ENCODE measurements around the gene PPM1H. TPM values are rescaled to one million over a fixed set of nuclear protein-coding genes. Genes with fewer than 3 reads are reported as not detected.

Gene PPM1H
- total and polyA plus RNA-seq, 2 of the 8 experiments (the other 6 are each of a cell fraction or from before 2014, with no cell fraction given), result 16.4 to 36.1 TPM

DNA sequence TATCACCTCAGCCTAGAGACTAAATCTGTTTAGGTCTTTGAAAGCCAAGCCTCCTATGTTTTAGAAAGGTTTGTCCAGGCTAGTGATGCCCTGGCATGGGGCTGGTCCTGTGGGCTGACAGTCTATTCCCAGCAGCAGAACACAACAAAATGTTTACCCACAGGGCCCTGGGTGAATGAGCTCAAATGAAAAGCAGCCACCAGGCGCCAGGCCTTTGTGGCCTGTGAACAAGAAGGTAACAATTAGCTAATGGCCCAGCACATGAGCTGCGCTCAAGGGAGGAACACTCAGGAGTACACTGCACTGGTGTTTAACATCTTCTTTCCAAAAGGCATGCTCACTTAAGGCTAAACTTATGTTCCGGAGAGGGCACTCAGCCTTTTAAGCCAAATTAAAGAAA, 266.2 kb downstream of the PPM1H start:
- no peaks in the 10 kb centered on the region for H3K79me2 ChIP-seq (ENCODE audit: control insufficient read depth in 1 of 2, insufficient read depth in 2 of 2, low read length in 2 of 2)
- H3K4me2 ChIP-seq (ENCODE audit: insufficient read depth in 1 of 2, low read depth in 2 of 2, low read length in 2 of 2), result no peak overlapping the region
- H3K4me1 ChIP-seq (replicated peaks in 1 of 4; ENCODE audit: control insufficient read depth in 3 of 4, insufficient read depth in 4 of 4, low read length in 3 of 4), result peaks cover 0 to 8% (median 2%) of the 10 kb centered on the region in 4 experiments; a peak in 3 of 7 replicates
- no peak overlapping the region for H4K5ac ChIP-seq (ENCODE audit: insufficient read length, low read depth, low read length)
- POLR2A ChIA-PET (ENCODE audit: partially characterized antibody), result interaction anchor here (0.9 to 1.9 kb wide), 2 partner anchors 13 to 39 kb away, joined by 3 to 4 read pairs; no protein-coding TSS in a partner anchor
- no peaks in the 10 kb centered on the region for H3K9me3 ChIP-seq (ENCODE audit: insufficient read depth in 2 of 2, low read depth in 1 of 2, low read length in 1 of 2)
- no peaks in the 10 kb centered on the region for H3K79me1 ChIP-seq (ENCODE audit: low read depth, low read length)
- TF ChIP-seq GTF2F1 (IDR thresholded peaks at IDR 0.05; ENCODE audit: borderline replicate concordance, low read depth, low read length), result no peak
- TF ChIP-seq RAD21 (IDR thresholded peaks at IDR 0.05 in 1 of 2, conservative IDR thresholded peaks at IDR 0.05 in 1 of 2; ENCODE audit: low read depth in 2 of 2, low read length in 2 of 2), result no peak
- no peak for TF ChIP-seq ZNF274 (IDR thresholded peaks at IDR 0.05; ENCODE audit: borderline replicate concordance, extremely low read depth, low read length)
- TF ChIP-seq RFX5 (IDR thresholded peaks at IDR 0.05; ENCODE audit: borderline replicate concordance, low read depth, low read length), result no peak
- TF ChIP-seq POU5F1 (IDR thresholded peaks at IDR 0.05; ENCODE audit: low read depth, low read length), result no peak
- no peak for TF ChIP-seq CREB1 (IDR thresholded peaks at IDR 0.05)
- TF ChIP-seq KDM1A (IDR thresholded peaks at IDR 0.05; ENCODE audit: borderline replicate concordance, low read length), result no peak
- TF ChIP-seq NANOG (IDR thresholded peaks at IDR 0.05; ENCODE audit: insufficient read depth, low read depth, low read length, poor library complexity, severe bottlenecking), result no peak
- no peak for TF ChIP-seq MAFK (IDR thresholded peaks at IDR 0.05; ENCODE audit: low read depth, low read length)
- TF ChIP-seq BRCA1 (IDR thresholded peaks at IDR 0.05; ENCODE audit: low read depth, low read length), result no peak
- TF ChIP-seq POLR2A (IDR thresholded peaks at IDR 0.05; ENCODE audit: control extremely low read depth in 1 of 2, low read depth in 2 of 2, low read length in 2 of 2), result no peak
- H4K91ac ChIP-seq (replicated peaks; ENCODE audit: insufficient read length, low read length), result no peak overlapping the region
- no peak overlapping the region for H2BK15ac ChIP-seq (ENCODE audit: low read length)
- H3K4me3 ChIP-seq (ENCODE audit: extremely low read depth in 1 of 4, insufficient read depth in 2 of 4, low read depth in 3 of 4, low read length in 4 of 4), result no peak overlapping the region
- no peak overlapping the region for H3K56ac ChIP-seq (replicated peaks; ENCODE audit: insufficient read length, low read depth, low read length)
- no peak overlapping the region for H3K27ac ChIP-seq (ENCODE audit: low read depth, low read length)
- no peak overlapping the region for H3K18ac ChIP-seq (ENCODE audit: extremely low read depth, low read length)
- H3K27me3 ChIP-seq (replicated peaks in 1 of 4; ENCODE audit: control insufficient read depth in 3 of 4, extremely low read depth in 1 of 4, insufficient read depth in 3 of 4, low read length in 3 of 4), result no peaks in the 10 kb centered on the region
- no peak overlapping the region; the same call in 1 of the 2 replicates for H2BK12ac ChIP-seq (ENCODE audit: low read depth, low read length)
- DNase-seq (ENCODE audit: low read depth in 1 of 2, low spot score in 2 of 2) (no peak), FAIRE-seq (no peak)
- peaks cover 0 to 3% (median 0%) of the 10 kb centered on the region in 4 experiments; a peak in 2 of 8 replicates for H3K36me3 ChIP-seq (ENCODE audit: control insufficient read depth in 2 of 4, insufficient read depth in 4 of 4, low read length in 3 of 4)
- peak overlapping the region in 1 of 4 experiments; percentile 7; a peak in 1 of 7 replicates for H3K9ac ChIP-seq (replicated peaks in 1 of 4; ENCODE audit: extremely low read depth in 1 of 4, low read depth in 3 of 4, low read length in 3 of 4)
- H2AFZ ChIP-seq (ENCODE audit: low read length), result no peak overlapping the region
- H4K20me1 ChIP-seq (replicated peaks in 1 of 2; ENCODE audit: control insufficient read depth in 1 of 2, insufficient read depth in 2 of 2, low read length in 2 of 2), result no peaks in the 10 kb centered on the region
- H3K4ac ChIP-seq (replicated peaks; ENCODE audit: insufficient read length, low read depth, low read length), result no peak overlapping the region
- H2BK120ac ChIP-seq (replicated peaks; ENCODE audit: low read depth, low read length), result no peak overlapping the region
- H4K8ac ChIP-seq (ENCODE audit: extremely low read depth, insufficient read depth, low read length), result no peak overlapping the region; the same call in 1 of the 2 replicates
- no peak overlapping the region for H2BK5ac ChIP-seq (ENCODE audit: low read depth, low read length)
- 92% methylated on average over 3 of the region's 3 CpGs; no CpG with 5 or more reads in 1 of the 2 experiments for WGBS, 2 experiments (ENCODE audit: extremely low coverage in 1 of 2, insufficient coverage in 1 of 2, insufficient read length in 1 of 2, insufficient replicate concordance in 2 of 2, low coverage in 1 of 2, low lambda C conversion rate in 2 of 2, missing lambda C conversion rate in 1 of 2)
- no peak overlapping the region for H2BK20ac ChIP-seq (ENCODE audit: low read length)
- CTCF ChIA-PET (ENCODE audit: partially characterized antibody), result interaction anchor here (0.6 to 2.4 kb wide), 2 partner anchors 12 to 86 kb away, joined by 4 to 7 read pairs; no protein-coding TSS in a partner anchor
- no peak overlapping the region for H3K14ac ChIP-seq (ENCODE audit: insufficient read length)
- no peak overlapping the region for H2AK5ac ChIP-seq (ENCODE audit: low read depth, low read length)
- H3K23me2 ChIP-seq (ENCODE audit: low read depth, low read length), result no peaks in the 10 kb centered on the region
- no peak overlapping the region for H3K23ac ChIP-seq (ENCODE audit: insufficient read length)
